Activated CD8-positive, alpha-beta memory T cell treated with anti-CD3 and anti-CD28 coated beads, Interleukin-2, amount 50 U/mL, for 4 hours (primary cell): ENCODE results near the gene MED28.
A peak's percentile ranks its signal among the peaks of the same experiment; 100 is the strongest.
"Not testable (repeated sequence)": the region's sequence is repeated elsewhere in the genome, so short reads cannot be mapped to it uniquely, and the experiment has no call there.

ENCODE experiments used
- DNase-seq: peaks from one replicate; pipeline ENCODE4 v3.0.0-alpha.2; 2020

The MED28 gene

GRCh38 chr4:17619416-17620105 lies 5.1 kb downstream of the MED28 start:
- DNase-seq, result no peak

GRCh38 chr4:17623451-17624001 lies 9.1 kb downstream of the MED28 start:
- no peak for DNase-seq

GRCh38 chr4:17624821-17625220 lies 10.4 kb downstream of the MED28 start:
- DNase-seq, result no peak

GRCh38 chr4:17630228-17630627 lies 15.8 kb downstream of the MED28 start:
- DNase-seq, result no peak

GRCh38 chr4:17633600-17633999 lies 19.2 kb downstream of the MED28 start:
- no peak for DNase-seq

GRCh38 chr4:17635056-17635455 lies 20.6 kb downstream of the MED28 start:
- DNase-seq, result no peak

- no peak for DNase-seq
Measured at GRCh38 chr4:17636341-17636695, 21.9 kb downstream of the MED28 start.

- DNase-seq, result peak; percentile 71
Measured at GRCh38 chr4:17636696-17637622, 22.5 kb downstream of the MED28 start.

GRCh38 chr4:17639136-17639535 lies 24.7 kb downstream of the MED28 start:
- no peak for DNase-seq

- DNase-seq, result no peak
Measured at GRCh38 chr4:17642398-17642783, 27.9 kb downstream of the MED28 start.

- DNase-seq, result no peak
Measured at GRCh38 chr4:17646693-17647092, 32.3 kb downstream of the MED28 start.

- DNase-seq, result no peak
Measured at GRCh38 chr4:17647176-17647806, 32.9 kb downstream of the MED28 start.

- no peak for DNase-seq
Measured at GRCh38 chr4:17647927-17648326, 33.5 kb downstream of the MED28 start.

- DNase-seq, result no peak
Measured at GRCh38 chr4:17650406-17650805, 36.0 kb downstream of the MED28 start.

- no peak for DNase-seq
Measured at GRCh38 chr4:17654701-17655100, 40.3 kb downstream of the MED28 start.

- no peak for DNase-seq
Measured at GRCh38 chr4:17657090-17657489, 42.6 kb downstream of the MED28 start.

GRCh38 chr4:17657849-17658248 lies 43.4 kb downstream of the MED28 start:
- DNase-seq, result no peak

- not testable (repeated sequence) for DNase-seq
Measured at GRCh38 chr4:17659196-17659595, 44.8 kb downstream of the MED28 start.

- no peak for DNase-seq
Measured at GRCh38 chr4:17662694-17663093, 48.3 kb downstream of the MED28 start.

- DNase-seq, result no peak
Measured at GRCh38 chr4:17664755-17665154, 50.3 kb downstream of the MED28 start.

GRCh38 chr4:17665346-17665745 lies 50.9 kb downstream of the MED28 start:
- DNase-seq, result no peak

- no peak for DNase-seq
Measured at GRCh38 chr4:17665852-17666251, 51.4 kb downstream of the MED28 start.

- DNase-seq, result no peak
Measured at GRCh38 chr4:17667253-17667652, 52.8 kb downstream of the MED28 start.
